Transverse colon (tissue), 3 donors: ENCODE measurements around the gene MRPL48.
"Not testable (repeated sequence)": the region's sequence is repeated elsewhere in the genome, so short reads cannot be mapped to it uniquely, and the experiment has no call there.

Source experiments
- POLR2A ChIP-seq: fragments of 450-650 bp; IDR thresholded peaks from one replicate; pipeline ENCODE4 v1.6.1; 2016; ENCODE audit warnings: antibody characterized with exemption, mild to moderate bottlenecking, moderate library complexity
- TF ChIP-seq, protein P1 (sequence below), 5 experiments: fragments of 200-600 bp in 3 of 5; fragments of 450-650 bp in 2 of 5; sonication (generic) in 3 of 5; IDR thresholded peaks; 1 replicate in 2 of 5; 2 replicates in 3 of 5; pipeline ENCODE4 v1.5.1; 2016 to 2017; ENCODE audit warnings: antibody characterized with exemption in 5 of 5, inconsistent platforms in 3 of 5, mild to moderate bottlenecking in 2 of 5, moderate library complexity in 1 of 5

DNA sequence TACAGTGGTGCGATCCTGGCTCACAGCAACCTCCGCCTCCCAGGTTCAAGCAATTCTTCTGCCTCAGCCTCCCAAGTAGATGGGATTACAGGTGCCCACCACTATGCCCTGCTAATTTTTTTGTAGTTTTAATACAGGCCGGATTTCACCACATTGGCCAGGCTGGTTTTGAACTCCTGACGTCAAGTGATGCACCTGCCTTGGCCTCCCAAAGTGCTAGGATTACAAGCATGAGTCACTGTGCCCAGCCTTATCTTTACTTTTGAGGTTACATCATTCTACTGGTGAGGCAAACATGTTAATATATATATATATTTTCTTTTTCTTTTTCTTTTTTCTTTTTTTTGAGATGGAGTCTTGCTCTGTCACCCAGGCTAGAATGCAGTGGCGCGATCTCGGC is 16.9 kb upstream of the MRPL48 start:
- TF ChIP-seq, protein P1, sequence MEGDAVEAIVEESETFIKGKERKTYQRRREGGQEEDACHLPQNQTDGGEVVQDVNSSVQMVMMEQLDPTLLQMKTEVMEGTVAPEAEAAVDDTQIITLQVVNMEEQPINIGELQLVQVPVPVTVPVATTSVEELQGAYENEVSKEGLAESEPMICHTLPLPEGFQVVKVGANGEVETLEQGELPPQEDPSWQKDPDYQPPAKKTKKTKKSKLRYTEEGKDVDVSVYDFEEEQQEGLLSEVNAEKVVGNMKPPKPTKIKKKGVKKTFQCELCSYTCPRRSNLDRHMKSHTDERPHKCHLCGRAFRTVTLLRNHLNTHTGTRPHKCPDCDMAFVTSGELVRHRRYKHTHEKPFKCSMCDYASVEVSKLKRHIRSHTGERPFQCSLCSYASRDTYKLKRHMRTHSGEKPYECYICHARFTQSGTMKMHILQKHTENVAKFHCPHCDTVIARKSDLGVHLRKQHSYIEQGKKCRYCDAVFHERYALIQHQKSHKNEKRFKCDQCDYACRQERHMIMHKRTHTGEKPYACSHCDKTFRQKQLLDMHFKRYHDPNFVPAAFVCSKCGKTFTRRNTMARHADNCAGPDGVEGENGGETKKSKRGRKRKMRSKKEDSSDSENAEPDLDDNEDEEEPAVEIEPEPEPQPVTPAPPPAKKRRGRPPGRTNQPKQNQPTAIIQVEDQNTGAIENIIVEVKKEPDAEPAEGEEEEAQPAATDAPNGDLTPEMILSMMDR (IDR thresholded peaks at IDR 0.05) = not testable (repeated sequence)
- not testable (repeated sequence) for TF ChIP-seq POLR2A
